HG02840 (cell line): ENCODE data around the gene EGF.
"Not testable (repeated sequence)": the region's sequence is repeated elsewhere in the genome, so short reads cannot be mapped to it uniquely, and the experiment has no call there.

Source experiments
- ATAC-seq: cut with Tn5 transposase; IDR thresholded peaks from one replicate; pipeline ENCODE4 v1.9.1; 2021; ENCODE audit warnings: mild to moderate bottlenecking, moderate library complexity, moderate number of reproducible peaks; ENCODE audit not compliant: unreplicated experiment, low FRiP score

EGF gene

GRCh38 chr4:109912706-109913595 lies at the start of gene EGF:
TSS of gene EGF (plus strand) at chr4:109912883. CDS start at chr4:109913336, 453 bp downstream.
- no peak for ATAC-seq

GRCh38 chr4:109864134-109864533 lies 48.5 kb upstream of the EGF start:
- no peak for ATAC-seq

GRCh38 chr4:109870061-109870460 lies 42.6 kb upstream of the EGF start:
- ATAC-seq = no peak

GRCh38 chr4:109872065-109872464 lies 40.6 kb upstream of the EGF start:
- ATAC-seq = no peak

- ATAC-seq = no peak
Measured at GRCh38 chr4:109872950-109873656, 39.6 kb upstream of the EGF start.

- no peak for ATAC-seq
Measured at GRCh38 chr4:109873791-109874514, 38.7 kb upstream of the EGF start.

- ATAC-seq = no peak
Measured at GRCh38 chr4:109875106-109875505, 37.6 kb upstream of the EGF start.

- not testable (repeated sequence) for ATAC-seq
Measured at GRCh38 chr4:109875553-109875952, 37.1 kb upstream of the EGF start.

- ATAC-seq = no peak
Measured at GRCh38 chr4:109876634-109877265, 35.9 kb upstream of the EGF start.

- no peak for ATAC-seq
Measured at GRCh38 chr4:109877400-109877799, 35.3 kb upstream of the EGF start.

GRCh38 chr4:109878355-109878754 lies 34.3 kb upstream of the EGF start:
- ATAC-seq = no peak

GRCh38 chr4:109879081-109879480 lies 33.6 kb upstream of the EGF start:
- no peak for ATAC-seq

GRCh38 chr4:109879636-109880314 lies 32.9 kb upstream of the EGF start:
- ATAC-seq = no peak

GRCh38 chr4:109886303-109886702 lies 26.4 kb upstream of the EGF start:
- no peak for ATAC-seq

GRCh38 chr4:109887071-109887470 lies 25.6 kb upstream of the EGF start:
- no peak for ATAC-seq

GRCh38 chr4:109890076-109890475 lies 22.6 kb upstream of the EGF start:
- ATAC-seq = no peak

GRCh38 chr4:109902559-109903251 lies 10.0 kb upstream of the EGF start:
- no peak for ATAC-seq

- no peak for ATAC-seq
Measured at GRCh38 chr4:109908731-109909130, 4.0 kb upstream of the EGF start.

GRCh38 chr4:109910256-109910655 lies 2.4 kb upstream of the EGF start:
- no peak for ATAC-seq
